Transverse colon (tissue), 4 donors: ENCODE results near the gene HID1.

Source experiments
- CTCF ChIP-seq, 5 experiments: fragments of 200-600 bp in 3 of 5; fragments of 450-650 bp in 2 of 5; sonication (generic) in 3 of 5; IDR thresholded peaks; 1 replicate in 2 of 5; 2 replicates in 3 of 5; pipeline ENCODE4 v1.5.1; 2016 to 2017; ENCODE audit warnings: antibody characterized with exemption in 5 of 5, inconsistent platforms in 3 of 5, mild to moderate bottlenecking in 2 of 5, moderate library complexity in 1 of 5
- EP300 ChIP-seq: sonication (generic); formaldehyde crosslinking; IDR thresholded peaks from one replicate; pipeline ENCODE4 v1.6.1; 2017; ENCODE audit warnings: antibody characterized with exemption, low read depth
- POLR2A ChIP-seq: fragments of 450-650 bp; IDR thresholded peaks from one replicate; pipeline ENCODE4 v1.6.1; 2016; ENCODE audit warnings: antibody characterized with exemption, mild to moderate bottlenecking, moderate library complexity
- POLR2AphosphoS5 ChIP-seq, 3 donors: sonication (generic); formaldehyde crosslinking; IDR thresholded peaks; one replicate each; pipeline ENCODE4 v1.6.1; 2016; ENCODE audit warnings: antibody characterized with exemption in 3 of 3

GRCh38 chr17:74939534-74939933 lies 33.0 kb downstream of the HID1 start:
- TF ChIP-seq CTCF (IDR thresholded peaks at IDR 0.05) (no peak), POLR2AphosphoS5 (IDR thresholded peaks at IDR 0.05) (no peak), POLR2A (no peak), EP300 (no peak)
